ENCODE results near the gene RBM33.

The RBM33 gene

GRCh38 chr7:155644178-155644970, at the start of gene RBM33:
RBM33 (plus strand) TSS chr7:155644661; CDS start chr7:155644877, 216 bp downstream.
- peak; percentile 32 for DNase-seq (ENCODE audit: low read depth)
- no peak for TF ChIP-seq CTCF (IDR thresholded peaks at IDR 0.05; ENCODE audit: control insufficient read depth, insufficient read depth, low read depth, low read length, missing control alignments)
- peak within 1 kb of the TSS; percentile 81 for H3K4me3 ChIP-seq (ENCODE audit: control insufficient read depth, low read depth, low read length)

GRCh38 chr7:155594961-155595366, 49.5 kb upstream of the RBM33 start:
- DNase-seq (ENCODE audit: low read depth): no peak
- H3K4me3 ChIP-seq (ENCODE audit: control insufficient read depth, low read depth, low read length): no peak overlapping the region
- TF ChIP-seq CTCF (IDR thresholded peaks at IDR 0.05; ENCODE audit: control insufficient read depth, insufficient read depth, low read depth, low read length, missing control alignments): no peak

- no peak overlapping the region for H3K4me3 ChIP-seq (ENCODE audit: control insufficient read depth, low read depth, low read length)
- DNase-seq (ENCODE audit: low read depth): no peak
- TF ChIP-seq CTCF (IDR thresholded peaks at IDR 0.05; ENCODE audit: control insufficient read depth, insufficient read depth, low read depth, low read length, missing control alignments): no peak
These were observed 46.7 kb upstream of the RBM33 start for GRCh38 chr7:155597753-155598140.

GRCh38 chr7:155598810-155599210, 45.7 kb upstream of the RBM33 start:
- no peak overlapping the region for H3K4me3 ChIP-seq (ENCODE audit: control insufficient read depth, low read depth, low read length)

GRCh38 chr7:155602156-155602555, 42.3 kb upstream of the RBM33 start:
- H3K4me3 ChIP-seq (ENCODE audit: control insufficient read depth, low read depth, low read length): no peak overlapping the region
- DNase-seq (ENCODE audit: low read depth): no peak
- TF ChIP-seq CTCF (IDR thresholded peaks at IDR 0.05; ENCODE audit: control insufficient read depth, insufficient read depth, low read depth, low read length, missing control alignments): no peak

More at GRCh38 chr7:155598810-155599210, 45.7 kb upstream of the RBM33 start:
- DNase-seq (ENCODE audit: low read depth): no peak
- peak; percentile 99 for TF ChIP-seq CTCF (IDR thresholded peaks at IDR 0.05; ENCODE audit: control insufficient read depth, insufficient read depth, low read depth, low read length, missing control alignments)

- no peak for TF ChIP-seq CTCF (IDR thresholded peaks at IDR 0.05; ENCODE audit: control insufficient read depth, insufficient read depth, low read depth, low read length, missing control alignments)
- no peak overlapping the region for H3K4me3 ChIP-seq (ENCODE audit: control insufficient read depth, low read depth, low read length)
- no peak for DNase-seq (ENCODE audit: low read depth)
These were observed 41.7 kb upstream of the RBM33 start for GRCh38 chr7:155602750-155603149.
